CD4-positive, alpha-beta T cell treated with Interleukin-6 for 4 hours (primary cell): Measurements from ENCODE around the gene CDIPT.
"Not testable (repeated sequence)": the region's sequence is repeated elsewhere in the genome, so short reads cannot be mapped to it uniquely, and the experiment has no call there.

Experiments
- DNase-seq: peaks from one replicate; pipeline ENCODE4 v3.0.0-alpha.2; 2020; ENCODE audit warnings: mixed read lengths

The CDIPT gene

GRCh38 chr16:29894352-29894751, 31.3 kb upstream of the CDIPT start:
- no peak for DNase-seq

DNA sequence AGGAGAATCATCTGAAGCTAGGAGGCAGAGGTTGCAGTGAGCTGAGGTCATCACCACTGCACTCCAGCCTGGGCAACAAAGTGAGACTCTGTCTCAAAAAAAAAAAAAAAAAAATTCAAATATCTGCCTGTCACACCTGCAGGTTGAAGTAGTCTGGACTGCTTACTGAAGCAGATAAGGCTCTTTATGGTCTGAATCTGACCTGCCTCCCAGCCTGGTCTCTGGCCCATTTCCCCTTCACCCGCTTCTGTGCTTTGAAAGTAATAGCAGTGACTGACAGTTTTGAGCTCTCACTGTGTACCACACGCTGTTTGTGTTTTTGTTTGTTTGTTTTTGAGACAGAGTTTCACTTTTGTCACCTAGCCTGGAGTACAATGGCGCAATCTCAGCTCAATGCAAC, 30.5 kb upstream of the CDIPT start:
- no peak for DNase-seq

DNA sequence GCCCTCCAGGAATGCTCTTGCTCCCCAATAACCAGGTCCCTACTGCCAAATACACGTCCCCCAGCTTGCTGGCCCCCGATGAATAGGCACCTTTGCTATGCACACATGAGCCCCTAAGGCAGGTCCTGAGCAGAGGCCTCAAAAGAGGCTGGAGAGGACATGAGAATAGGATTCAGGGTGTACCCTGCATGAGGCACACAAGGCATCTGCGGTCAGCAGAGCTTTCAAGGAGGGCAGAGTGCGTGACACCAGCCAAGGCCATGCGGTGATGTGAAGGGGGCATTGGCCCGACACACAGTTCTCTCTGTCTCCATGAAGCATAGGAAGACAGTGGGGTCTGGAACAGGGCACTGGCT, 29.4 kb upstream of the CDIPT start:
- DNase-seq = no peak

GRCh38 chr16:29891525-29892457, 28.8 kb upstream of the CDIPT start:
- no peak for DNase-seq

GRCh38 chr16:29889372-29889771, 26.3 kb upstream of the CDIPT start:
- DNase-seq = not testable (repeated sequence)

GRCh38 chr16:29883987-29884386, 21.0 kb upstream of the CDIPT start:
- DNase-seq = no peak

DNA sequence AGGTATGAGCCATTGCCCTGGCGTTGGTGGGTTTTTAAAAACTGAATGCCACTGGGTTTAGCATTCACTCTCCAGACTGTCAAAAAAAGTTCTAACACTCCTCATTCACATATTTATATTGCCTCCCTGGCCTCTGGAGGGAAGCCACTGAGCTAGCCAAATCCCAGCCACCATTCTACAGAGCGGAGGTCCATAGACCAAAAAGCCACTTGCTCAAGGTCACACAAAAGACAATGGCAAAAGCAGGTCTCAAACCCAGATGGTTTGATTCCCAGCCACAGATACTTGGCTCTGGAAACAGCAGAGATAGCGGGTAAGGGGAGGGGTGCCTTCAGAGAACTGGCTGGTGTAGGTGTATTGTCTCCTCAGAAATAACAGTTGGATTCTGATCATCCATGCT, 18.0 kb upstream of the CDIPT start:
- DNase-seq = no peak

GRCh38 chr16:29878172-29878571, 15.1 kb upstream of the CDIPT start:
- DNase-seq = no peak

DNA sequence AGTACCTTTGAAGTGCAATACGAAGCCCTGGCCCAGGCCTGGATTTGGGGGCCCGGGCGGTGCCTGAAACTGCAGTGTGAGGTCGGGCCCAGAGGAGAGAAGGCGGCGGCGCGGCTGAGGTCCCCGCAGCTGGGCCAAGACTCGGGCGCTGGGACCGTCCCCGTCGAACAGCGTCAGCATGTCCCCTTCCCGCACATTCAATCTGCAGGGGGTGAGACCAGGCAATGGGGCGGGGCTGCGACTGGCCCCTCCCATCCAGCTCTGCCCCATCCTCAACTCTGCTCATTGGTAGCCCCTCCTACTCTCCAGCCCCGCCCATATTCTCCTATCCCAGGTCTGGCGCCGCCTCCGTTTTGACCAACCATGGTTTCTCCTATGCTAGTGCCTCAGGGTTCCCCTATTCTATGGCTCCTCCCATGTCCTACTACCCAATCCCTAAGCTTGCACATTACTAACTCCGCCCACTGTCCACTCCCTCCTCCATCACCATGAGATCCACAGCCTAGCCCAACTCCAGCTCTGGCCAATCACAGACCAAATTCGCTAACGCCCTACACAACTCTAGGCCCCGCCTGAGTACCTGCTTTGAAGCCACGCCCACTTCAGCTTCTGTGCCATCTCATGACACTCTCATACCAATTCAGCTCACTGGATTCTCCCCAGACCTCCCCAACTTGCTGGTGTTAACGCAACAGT, 14.4 kb upstream of the CDIPT start:
- peak; percentile 60 for DNase-seq

- DNase-seq = peak; percentile 62
Observed at GRCh38 chr16:29876594-29877249, 13.7 kb upstream of the CDIPT start.

- DNase-seq = peak; percentile 24
Observed at GRCh38 chr16:29876217-29876593, 13.2 kb upstream of the CDIPT start.

- DNase-seq = no peak
Observed at GRCh38 chr16:29875206-29875605, 12.2 kb upstream of the CDIPT start.

- no peak for DNase-seq
Observed at GRCh38 chr16:29873319-29873718, 10.3 kb upstream of the CDIPT start.

GRCh38 chr16:29871822-29872546, 9.0 kb upstream of the CDIPT start:
- DNase-seq = no peak

DNA sequence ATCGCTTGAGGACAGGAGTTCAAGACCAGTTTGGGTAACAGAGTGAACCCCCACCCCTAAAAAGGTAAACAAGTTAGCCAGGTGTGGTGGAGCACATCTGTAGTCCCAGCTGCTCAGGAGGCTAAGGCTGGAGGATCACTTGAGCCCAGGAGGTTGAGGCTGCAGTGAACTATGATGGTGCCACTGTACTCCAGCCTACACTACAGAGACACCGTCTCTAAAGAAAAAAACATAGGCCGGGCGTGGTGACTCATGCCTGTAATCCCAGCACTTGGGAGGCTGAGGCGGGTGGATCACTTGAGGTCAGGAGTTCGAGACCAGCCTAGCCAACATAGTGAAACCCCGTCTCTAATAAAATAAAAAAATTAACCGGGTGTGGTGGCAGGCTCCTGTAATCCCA, 6.0 kb upstream of the CDIPT start:
- DNase-seq = not testable (repeated sequence)

- no peak for DNase-seq
Observed at GRCh38 chr16:29868396-29869009, 5.5 kb upstream of the CDIPT start.

DNA sequence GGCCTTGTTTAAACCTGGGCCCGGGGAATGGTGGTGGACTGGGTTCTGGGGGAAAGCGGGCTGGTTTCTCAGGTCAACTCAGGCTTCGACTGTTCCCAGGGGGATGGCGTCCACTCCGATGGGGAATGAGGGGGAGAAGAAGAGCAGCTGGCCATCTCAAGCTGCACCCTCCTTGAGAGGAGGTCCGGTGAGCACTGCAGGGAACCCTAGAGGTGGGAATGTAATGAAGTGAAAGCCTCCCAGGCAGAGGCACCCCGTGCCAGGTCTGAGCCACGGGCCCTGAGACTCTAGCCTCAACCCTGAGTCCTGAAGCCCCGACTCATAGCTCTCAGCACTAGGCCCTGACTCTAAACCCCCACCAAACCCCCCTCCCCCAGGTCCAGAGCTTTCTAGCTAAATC, 1.2 kb upstream of the CDIPT start:
- DNase-seq = no peak

DNA sequence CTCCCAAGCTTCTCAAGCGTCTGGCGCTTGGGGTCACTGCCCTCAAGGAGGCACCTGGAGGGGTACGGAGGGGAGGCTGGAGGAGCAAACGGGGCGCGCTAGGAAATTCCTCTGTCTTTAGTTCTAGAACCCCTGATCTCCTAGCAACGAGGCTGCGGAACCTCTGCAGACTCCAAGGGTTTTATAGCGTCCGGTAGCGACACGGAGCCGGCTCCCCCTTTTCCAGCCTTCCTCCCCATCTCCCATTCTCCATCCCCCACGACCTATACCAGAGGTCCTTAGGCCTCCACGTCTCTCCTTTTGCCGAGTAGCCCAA, 601 bp upstream of the CDIPT start:
- no peak for DNase-seq

DNA sequence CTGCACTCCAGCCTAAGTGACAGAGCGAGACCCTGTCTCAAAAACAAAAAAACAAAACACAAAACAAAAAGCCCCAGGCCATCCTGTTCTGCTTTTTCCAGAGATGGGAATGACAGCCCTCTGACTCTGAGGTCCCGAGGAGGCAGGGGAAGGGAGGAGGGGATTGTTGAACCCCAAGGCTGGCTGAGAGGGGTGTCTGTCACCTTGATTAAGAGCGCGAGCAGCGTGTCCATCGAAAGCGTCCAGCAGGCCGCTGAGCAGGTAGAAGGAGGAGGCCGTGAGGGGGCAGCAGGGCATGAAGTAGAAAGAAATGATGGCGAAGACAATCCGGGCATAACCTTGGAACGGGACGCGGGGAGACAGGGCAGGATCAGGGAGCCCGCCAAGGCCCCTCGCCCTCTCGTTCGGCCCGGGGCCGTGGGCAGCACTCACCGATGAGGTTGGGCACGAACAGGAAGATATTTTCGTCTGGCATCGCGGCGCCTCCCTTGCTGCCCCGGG, 593 bp downstream of the CDIPT start:
- DNase-seq = no peak

DNA sequence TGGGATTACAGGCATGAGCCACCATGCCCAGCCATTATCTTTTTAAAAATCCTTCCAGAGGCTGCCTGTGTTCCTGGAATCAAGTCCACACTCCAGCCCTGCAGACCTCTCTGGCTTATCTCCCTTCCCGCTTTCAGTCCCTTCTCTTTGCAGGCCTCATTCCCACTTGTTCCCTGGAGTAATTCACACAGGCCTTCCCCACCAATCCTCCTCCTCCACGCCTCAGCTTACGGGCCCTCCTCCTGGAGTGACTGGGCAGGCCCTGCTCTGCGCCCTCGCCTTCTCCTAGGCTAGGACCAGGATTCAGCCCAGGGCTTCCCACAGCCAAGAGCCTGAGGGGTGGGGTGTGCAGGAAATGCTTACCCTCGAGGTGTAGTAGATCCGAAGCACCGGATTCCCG, 2.8 kb downstream of the CDIPT start:
- DNase-seq = no peak

GRCh38 chr16:29858974-29859373, 4.1 kb downstream of the CDIPT start:
- DNase-seq = no peak

DNA sequence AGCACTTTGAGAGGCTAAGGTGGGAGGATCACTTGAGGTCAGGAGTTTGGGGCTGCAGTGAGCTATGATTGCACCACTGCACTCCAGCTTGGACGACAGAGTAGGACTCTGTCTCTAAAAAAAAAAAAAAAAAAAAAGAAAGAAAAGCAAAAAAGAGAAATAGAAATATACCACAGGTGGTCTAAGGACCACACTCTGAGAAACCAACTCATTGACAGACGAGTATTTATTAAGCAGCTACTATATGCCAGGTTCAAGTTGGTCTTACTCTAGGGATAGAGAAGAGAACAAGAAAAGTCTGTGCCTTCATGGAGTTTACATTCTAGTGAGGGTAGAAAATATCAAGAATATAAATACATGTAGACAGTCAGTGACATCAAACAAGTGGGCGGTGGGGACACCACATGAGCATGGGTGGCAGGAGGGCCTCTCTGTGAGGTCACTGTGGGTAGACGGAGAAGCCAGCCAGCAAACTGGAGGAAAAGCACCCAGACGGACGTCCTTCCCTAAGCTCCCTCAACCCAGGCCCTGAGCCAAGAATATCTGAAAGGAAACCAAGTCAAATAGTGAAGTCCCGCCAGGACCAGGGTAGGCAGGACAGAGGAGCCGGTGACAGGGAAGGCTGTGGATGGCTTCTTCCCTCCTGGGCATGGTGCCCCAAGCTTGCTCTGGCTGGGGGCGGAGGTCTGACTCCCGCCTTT, 4.7 kb downstream of the CDIPT start:
- no peak for DNase-seq
